ENCODE results near the gene TP53BP1.

TP53BP1 gene

DNA sequence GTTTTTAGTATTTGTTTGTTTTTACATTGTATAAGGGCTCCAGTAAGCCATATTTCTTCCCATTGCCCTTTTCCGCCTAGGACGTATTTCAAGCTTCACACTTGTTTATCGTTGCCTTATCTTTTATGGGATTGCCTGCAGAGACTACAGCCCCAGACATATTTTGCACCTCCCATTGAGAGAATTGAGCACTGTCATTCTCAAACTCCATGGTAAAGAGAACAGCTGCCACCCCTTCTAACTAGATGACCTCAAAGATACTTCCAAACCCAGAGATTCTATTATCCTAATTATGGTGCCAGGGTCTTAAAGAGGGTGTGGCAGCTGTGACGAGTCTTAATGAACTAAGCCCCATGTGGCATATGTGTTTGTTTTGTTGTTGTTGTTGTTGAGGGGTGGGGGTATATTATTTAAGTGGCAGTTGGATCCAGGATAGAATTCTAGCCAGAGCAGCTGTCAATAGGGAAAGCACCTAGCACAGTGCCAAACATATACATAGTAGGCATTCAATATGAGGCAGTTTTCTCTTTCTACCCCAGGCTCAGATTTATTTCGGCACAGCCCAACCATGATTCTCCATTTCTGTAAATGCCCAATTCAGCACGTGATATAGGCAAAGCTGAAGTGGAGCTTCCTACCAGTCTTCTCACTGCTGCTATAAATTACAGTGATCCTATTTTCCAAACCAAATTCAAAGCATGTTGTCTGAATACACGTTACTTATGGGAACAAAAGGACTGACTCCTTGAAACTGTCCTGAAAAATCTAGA is 932 bp upstream of the TP53BP1 start:
- TF ChIP-seq OSR1 (CRISPR knock-in tag; IDR thresholded peaks at IDR 0.05) (no peak), ZFP3 (CRISPR knock-in tag; IDR thresholded peaks at IDR 0.05) (no peak), CSDC2 (CRISPR knock-in tag; IDR thresholded peaks at IDR 0.05) (no peak), ZNF8 (CRISPR knock-in tag; IDR thresholded peaks at IDR 0.05) (no peak), ESRRG (CRISPR knock-in tag; IDR thresholded peaks at IDR 0.05) (no peak), TCF4 (CRISPR knock-in tag; IDR thresholded peaks at IDR 0.05; ENCODE audit: borderline replicate concordance) (no peak), ZNF565 (CRISPR knock-in tag; conservative IDR thresholded peaks at IDR 0.05; ENCODE audit: low read depth) (no peak), PPARA (CRISPR knock-in tag; IDR thresholded peaks at IDR 0.05; ENCODE audit: borderline replicate concordance) (no peak), SNAI2 (CRISPR knock-in tag; IDR thresholded peaks at IDR 0.05) (no peak), ZC3H10 (CRISPR knock-in tag; IDR thresholded peaks at IDR 0.05) (no peak), TOX (CRISPR knock-in tag; IDR thresholded peaks at IDR 0.05; ENCODE audit: borderline replicate concordance) (no peak)
- TF ChIP-seq, protein P1, sequence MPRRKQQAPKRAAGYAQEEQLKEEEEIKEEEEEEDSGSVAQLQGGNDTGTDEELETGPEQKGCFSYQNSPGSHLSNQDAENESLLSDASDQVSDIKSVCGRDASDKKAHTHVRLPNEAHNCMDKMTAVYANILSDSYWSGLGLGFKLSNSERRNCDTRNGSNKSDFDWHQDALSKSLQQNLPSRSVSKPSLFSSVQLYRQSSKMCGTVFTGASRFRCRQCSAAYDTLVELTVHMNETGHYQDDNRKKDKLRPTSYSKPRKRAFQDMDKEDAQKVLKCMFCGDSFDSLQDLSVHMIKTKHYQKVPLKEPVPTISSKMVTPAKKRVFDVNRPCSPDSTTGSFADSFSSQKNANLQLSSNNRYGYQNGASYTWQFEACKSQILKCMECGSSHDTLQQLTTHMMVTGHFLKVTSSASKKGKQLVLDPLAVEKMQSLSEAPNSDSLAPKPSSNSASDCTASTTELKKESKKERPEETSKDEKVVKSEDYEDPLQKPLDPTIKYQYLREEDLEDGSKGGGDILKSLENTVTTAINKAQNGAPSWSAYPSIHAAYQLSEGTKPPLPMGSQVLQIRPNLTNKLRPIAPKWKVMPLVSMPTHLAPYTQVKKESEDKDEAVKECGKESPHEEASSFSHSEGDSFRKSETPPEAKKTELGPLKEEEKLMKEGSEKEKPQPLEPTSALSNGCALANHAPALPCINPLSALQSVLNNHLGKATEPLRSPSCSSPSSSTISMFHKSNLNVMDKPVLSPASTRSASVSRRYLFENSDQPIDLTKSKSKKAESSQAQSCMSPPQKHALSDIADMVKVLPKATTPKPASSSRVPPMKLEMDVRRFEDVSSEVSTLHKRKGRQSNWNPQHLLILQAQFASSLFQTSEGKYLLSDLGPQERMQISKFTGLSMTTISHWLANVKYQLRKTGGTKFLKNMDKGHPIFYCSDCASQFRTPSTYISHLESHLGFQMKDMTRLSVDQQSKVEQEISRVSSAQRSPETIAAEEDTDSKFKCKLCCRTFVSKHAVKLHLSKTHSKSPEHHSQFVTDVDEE (CRISPR knock-in tag; IDR thresholded peaks at IDR 0.05) = no peak
- TF ChIP-seq, protein P2, sequence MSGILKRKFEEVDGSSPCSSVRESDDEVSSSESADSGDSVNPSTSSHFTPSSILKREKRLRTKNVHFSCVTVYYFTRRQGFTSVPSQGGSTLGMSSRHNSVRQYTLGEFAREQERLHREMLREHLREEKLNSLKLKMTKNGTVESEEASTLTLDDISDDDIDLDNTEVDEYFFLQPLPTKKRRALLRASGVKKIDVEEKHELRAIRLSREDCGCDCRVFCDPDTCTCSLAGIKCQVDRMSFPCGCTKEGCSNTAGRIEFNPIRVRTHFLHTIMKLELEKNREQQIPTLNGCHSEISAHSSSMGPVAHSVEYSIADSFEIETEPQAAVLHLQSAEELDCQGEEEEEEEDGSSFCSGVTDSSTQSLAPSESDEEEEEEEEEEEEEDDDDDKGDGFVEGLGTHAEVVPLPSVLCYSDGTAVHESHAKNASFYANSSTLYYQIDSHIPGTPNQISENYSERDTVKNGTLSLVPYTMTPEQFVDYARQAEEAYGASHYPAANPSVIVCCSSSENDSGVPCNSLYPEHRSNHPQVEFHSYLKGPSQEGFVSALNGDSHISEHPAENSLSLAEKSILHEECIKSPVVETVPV (CRISPR knock-in tag; IDR thresholded peaks at IDR 0.05) = no peak
- TF ChIP-seq, protein P3, sequence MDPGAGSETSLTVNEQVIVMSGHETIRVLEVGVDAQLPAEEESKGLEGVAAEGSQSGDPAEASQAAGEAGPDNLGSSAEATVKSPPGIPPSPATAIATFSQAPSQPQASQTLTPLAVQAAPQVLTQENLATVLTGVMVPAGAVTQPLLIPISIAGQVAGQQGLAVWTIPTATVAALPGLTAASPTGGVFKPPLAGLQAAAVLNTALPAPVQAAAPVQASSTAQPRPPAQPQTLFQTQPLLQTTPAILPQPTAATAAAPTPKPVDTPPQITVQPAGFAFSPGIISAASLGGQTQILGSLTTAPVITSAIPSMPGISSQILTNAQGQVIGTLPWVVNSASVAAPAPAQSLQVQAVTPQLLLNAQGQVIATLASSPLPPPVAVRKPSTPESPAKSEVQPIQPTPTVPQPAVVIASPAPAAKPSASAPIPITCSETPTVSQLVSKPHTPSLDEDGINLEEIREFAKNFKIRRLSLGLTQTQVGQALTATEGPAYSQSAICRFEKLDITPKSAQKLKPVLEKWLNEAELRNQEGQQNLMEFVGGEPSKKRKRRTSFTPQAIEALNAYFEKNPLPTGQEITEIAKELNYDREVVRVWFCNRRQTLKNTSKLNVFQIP (CRISPR knock-in tag; IDR thresholded peaks at IDR 0.05; ENCODE audit: borderline replicate concordance, low read depth) = no peak
- no peak for ATAC-seq

DNA sequence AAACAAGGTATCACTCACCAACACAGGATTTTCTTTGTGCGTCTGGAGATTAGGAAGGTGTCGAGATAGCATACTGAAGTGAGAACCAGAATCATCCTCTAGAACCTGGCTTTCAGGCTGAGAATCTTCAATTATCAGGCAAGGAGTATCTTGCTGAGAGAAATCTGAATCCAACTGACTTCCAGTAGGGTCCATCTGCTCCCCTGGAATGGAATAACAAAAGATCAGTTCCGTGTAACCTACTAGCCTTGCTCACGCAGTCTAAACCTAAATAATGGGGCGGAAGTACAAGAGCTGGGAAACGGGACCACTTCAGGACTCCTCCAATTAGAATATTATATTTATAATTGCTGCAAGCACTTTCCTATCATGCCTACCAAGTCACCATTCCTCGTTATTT is 690 bp downstream of the TP53BP1 start:
- ATAC-seq = no peak
- TF ChIP-seq, protein P1 (CRISPR knock-in tag; IDR thresholded peaks at IDR 0.05) = no peak
- TF ChIP-seq, protein P4, sequence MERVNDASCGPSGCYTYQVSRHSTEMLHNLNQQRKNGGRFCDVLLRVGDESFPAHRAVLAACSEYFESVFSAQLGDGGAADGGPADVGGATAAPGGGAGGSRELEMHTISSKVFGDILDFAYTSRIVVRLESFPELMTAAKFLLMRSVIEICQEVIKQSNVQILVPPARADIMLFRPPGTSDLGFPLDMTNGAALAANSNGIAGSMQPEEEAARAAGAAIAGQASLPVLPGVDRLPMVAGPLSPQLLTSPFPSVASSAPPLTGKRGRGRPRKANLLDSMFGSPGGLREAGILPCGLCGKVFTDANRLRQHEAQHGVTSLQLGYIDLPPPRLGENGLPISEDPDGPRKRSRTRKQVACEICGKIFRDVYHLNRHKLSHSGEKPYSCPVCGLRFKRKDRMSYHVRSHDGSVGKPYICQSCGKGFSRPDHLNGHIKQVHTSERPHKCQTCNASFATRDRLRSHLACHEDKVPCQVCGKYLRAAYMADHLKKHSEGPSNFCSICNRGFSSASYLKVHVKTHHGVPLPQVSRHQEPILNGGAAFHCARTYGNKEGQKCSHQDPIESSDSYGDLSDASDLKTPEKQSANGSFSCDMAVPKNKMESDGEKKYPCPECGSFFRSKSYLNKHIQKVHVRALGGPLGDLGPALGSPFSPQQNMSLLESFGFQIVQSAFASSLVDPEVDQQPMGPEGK (CRISPR knock-in tag; IDR thresholded peaks at IDR 0.05; ENCODE audit: borderline replicate concordance) = no peak
- TF ChIP-seq BACH2 (CRISPR knock-in tag; IDR thresholded peaks at IDR 0.05; ENCODE audit: borderline replicate concordance) = no peak
- TF ChIP-seq ZNF8 (CRISPR knock-in tag; IDR thresholded peaks at IDR 0.05) = no peak
- TF ChIP-seq ZNF565 (CRISPR knock-in tag; conservative IDR thresholded peaks at IDR 0.05; ENCODE audit: low read depth) = no peak
- no peak for TF ChIP-seq RARB (CRISPR knock-in tag; IDR thresholded peaks at IDR 0.05)
- no peak for TF ChIP-seq ZNF70 (CRISPR knock-in tag; IDR thresholded peaks at IDR 0.05)

DNA sequence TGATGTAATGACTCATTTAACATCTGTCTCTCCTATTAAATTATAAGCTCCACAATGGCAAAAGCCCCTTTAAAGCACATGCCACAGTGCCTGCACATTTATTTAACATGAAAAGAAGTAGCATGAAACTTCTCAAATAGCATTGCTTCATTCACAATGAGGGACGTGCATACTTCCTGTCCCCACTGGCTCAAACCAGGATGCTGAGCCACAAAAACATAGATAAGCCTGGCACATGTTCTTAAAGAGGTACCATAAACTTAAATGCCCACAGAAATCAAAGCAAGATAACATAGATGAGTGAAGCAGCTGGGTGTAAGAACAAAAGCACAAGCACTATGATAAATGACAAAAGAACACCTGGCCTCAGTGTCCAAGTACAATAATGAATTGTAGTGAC is 3.8 kb downstream of the TP53BP1 start:
- ATAC-seq = no peak
- TF ChIP-seq ZNF70 (CRISPR knock-in tag; IDR thresholded peaks at IDR 0.05) (no peak), RARB (CRISPR knock-in tag; IDR thresholded peaks at IDR 0.05) (no peak), PPARA (CRISPR knock-in tag; IDR thresholded peaks at IDR 0.05; ENCODE audit: borderline replicate concordance) (no peak), ZC3H10 (CRISPR knock-in tag; IDR thresholded peaks at IDR 0.05) (no peak), ARNTL (CRISPR knock-in tag; IDR thresholded peaks at IDR 0.05; ENCODE audit: borderline replicate concordance, low read depth) (no peak), ZNF8 (CRISPR knock-in tag; IDR thresholded peaks at IDR 0.05) (no peak)
- TF ChIP-seq, protein P3 (CRISPR knock-in tag; IDR thresholded peaks at IDR 0.05; ENCODE audit: borderline replicate concordance, low read depth) = no peak
